GM10266 (cell line): Measurements from ENCODE around the gene GABRB1.

ENCODE experiments used
- DNase-seq: peaks from one replicate; pipeline ENCODE4 v3.0.0; 2012; ENCODE audit errors: extremely low spot score
- CTCF ChIP-seq: IDR thresholded peaks from 2 replicates; pipeline ENCODE4 v1.5.1; 2012; ENCODE audit warnings: mild to moderate bottlenecking, low read depth; ENCODE audit not compliant: control insufficient read depth, insufficient read depth; ENCODE audit errors: missing control alignments

The GABRB1 gene

GRCh38 chr4:47383829-47384427 lies 352.6 kb downstream of the GABRB1 start:
- peak; percentile 45 for DNase-seq
- peak; percentile 39 for TF ChIP-seq CTCF

- no peak for TF ChIP-seq CTCF
- DNase-seq: no peak
These were observed 354.8 kb downstream of the GABRB1 start for GRCh38 chr4:47386146-47386545.

GRCh38 chr4:47386561-47387235 lies 355.3 kb downstream of the GABRB1 start:
- no peak for TF ChIP-seq CTCF
- no peak for DNase-seq

GRCh38 chr4:47390428-47391125 lies 359.2 kb downstream of the GABRB1 start:
- no peak for TF ChIP-seq CTCF
- DNase-seq: no peak

- no peak for DNase-seq
- TF ChIP-seq CTCF: no peak
These were observed 359.9 kb downstream of the GABRB1 start for GRCh38 chr4:47391256-47391655.

GRCh38 chr4:47406408-47406807 lies 375.0 kb downstream of the GABRB1 start:
- no peak for DNase-seq
- no peak for TF ChIP-seq CTCF

- TF ChIP-seq CTCF: no peak
- DNase-seq: no peak
These were observed 378.9 kb downstream of the GABRB1 start for GRCh38 chr4:47410271-47410670.
